ENCODE measurements around the gene SEMA6A. TPM values are rescaled to one million over a fixed set of nuclear protein-coding genes. Genes with fewer than 3 reads are reported as not detected.
"Not testable (repeated sequence)": the region's sequence is repeated elsewhere in the genome, so short reads cannot be mapped to it uniquely, and the experiment has no call there.

Gene SEMA6A
- total RNA-seq, 1 donor from 2014 or later: 7.9 TPM

GRCh38 chr5:116524051-116524904, 50.3 kb downstream of the SEMA6A start:
- ATAC-seq (no peak), DNase-seq (ENCODE audit: low spot score) (no peak)

DNA sequence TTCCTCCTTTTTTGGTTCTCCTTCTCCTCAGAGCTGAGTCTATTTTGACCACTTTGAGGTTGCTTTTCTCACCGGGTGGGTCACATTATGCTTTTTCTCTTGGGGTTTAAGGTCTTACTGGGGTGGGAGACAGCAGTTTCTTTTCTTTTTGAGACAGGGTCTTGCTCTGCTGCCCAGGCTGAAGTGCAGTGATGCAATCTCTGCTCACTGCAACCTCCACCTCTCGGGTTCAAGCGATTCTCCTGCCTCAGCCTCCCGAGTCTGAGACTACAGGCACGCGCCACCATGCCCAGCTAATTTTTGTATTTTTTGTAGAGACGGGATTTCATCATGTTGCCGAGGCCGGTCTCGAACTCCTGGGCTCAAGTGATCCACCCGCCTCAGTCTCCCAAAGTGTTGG, 51.4 kb downstream of the SEMA6A start:
- not testable (repeated sequence) for ATAC-seq

DNA sequence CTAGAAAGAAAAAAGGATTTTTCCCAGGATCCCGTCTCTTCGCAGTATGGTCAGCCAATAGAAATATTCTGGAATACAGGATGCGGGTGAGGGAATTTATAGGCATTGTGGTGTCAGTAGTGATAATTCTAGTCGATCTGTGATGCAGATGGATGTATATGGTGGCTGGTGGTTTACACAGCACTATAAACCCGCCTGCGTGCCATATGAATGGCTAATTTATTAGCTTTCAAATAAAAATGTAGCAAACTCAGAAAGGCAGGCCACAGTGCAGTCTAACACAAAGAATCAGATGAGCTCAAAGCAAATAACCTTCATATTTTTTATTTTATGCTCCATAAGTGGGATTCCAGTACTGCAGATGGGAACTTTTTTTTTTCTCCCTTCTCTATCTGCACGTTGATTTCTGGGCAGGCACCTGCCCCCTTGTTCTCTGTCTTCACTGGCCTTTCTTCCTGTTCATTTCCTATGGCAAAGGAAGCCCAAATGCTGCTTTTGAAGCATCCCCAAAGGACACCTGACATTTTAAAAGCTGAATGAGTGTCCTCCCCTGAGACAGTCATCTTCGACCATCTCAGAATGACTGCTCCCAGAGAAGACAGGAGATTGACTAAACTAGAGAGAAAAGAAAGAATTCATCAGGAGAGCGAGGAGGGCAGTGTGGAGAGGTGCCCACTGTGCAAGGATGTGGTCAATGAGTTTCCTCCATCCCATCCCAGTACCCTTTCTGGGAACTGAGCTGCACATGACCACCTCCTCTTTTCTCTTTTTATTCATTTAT, 52.1 kb downstream of the SEMA6A start:
- DNase-seq (ENCODE audit: low spot score) (no peak), ATAC-seq (no peak)

More for the DNA sequence above, 51.4 kb downstream of the SEMA6A start:
- DNase-seq (ENCODE audit: low spot score): not testable (repeated sequence)

DNA sequence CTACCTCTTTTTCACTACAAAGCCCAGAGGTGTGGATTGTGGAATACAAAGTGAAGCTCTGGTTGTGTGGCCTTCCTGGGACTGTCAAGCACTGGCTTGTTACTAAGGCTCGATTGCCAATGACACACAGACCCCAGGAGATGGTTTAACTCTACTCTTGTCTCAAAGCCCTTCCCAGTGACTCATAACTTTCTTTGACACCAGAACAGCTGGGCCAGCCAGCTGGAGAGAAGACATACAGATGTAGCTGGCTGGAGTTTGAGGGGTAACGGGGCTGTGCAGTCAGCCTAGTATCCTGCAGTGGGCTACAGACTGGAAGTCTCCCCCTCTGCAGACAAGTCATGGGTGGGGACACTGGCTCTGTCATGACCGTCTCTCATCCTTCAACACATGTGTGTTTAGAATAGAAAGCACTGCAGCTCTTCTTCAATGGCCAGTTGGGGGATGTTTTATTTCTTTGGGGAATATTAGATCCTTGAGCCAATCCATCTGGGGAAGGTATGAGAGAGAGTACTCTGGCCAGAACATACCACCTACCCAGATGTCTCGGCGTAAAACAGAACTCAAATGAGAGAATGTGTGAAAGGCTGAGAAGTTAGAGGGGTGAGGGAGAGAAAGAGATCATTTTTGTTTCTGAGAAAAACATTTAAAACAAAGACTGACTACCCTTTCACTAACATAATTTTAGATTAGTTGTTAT, 53.3 kb downstream of the SEMA6A start:
- no peak for DNase-seq (ENCODE audit: low spot score)
- no peak for ATAC-seq

DNA sequence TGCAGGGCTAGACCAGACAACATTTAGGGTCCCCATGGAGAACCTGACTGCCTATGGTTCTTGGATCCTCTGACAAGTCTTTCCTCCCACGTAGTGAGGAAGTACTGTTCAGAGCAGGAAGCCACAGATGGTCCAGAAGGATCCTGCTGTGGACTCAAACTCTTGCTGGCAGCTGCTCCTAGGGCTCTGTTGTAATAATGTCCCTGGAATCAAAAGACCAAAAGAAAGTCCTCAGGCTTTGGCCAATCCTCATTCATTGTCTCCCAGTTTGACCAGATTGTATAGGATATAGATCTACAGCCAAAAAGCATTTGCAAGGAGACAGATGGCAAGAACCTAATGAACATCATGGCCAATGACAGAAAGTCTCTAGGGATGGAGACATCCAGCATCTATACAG, 53.9 kb downstream of the SEMA6A start:
- no peak for ATAC-seq
- no peak for DNase-seq (ENCODE audit: low spot score)

DNA sequence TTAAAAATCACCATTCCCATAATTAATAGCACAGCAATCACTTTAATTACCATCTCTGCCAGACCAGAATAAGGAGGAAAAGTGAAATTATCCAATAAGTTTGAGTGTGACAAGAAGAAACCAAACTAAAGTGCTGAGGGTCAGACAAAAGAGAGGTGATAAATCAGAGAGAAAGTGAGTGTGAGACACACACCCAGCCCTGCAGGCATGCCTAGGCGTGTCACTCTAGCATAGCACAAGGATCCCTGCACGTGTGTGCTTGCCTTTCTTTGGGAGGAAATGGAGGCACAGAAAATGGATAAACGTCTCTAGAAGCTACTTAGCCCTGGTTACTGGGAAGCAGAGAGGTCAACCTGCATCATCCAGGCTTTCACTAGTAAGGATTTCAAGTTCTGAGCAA, 56.2 kb downstream of the SEMA6A start:
- ATAC-seq: no peak
- no peak for DNase-seq (ENCODE audit: low spot score)

DNA sequence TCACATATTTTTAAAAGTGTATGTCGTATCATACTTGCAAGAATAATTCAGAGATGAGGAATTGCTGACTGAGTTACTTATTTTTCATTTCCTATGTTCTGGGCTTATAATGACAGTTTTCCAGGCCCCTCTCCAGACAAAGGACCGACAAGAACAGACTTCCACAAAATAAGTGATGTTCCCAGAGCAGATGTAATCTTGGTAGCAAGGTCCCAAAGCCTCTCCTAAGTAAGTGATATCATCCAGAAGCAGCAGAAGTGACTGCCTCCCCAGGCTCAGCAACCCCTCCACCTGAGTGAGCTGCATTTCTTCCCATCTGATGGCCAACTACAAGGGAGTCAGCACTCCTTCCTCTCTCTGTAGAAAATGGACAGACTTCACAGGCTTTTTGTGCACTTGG, 57.1 kb downstream of the SEMA6A start:
- no peak for DNase-seq (ENCODE audit: low spot score)

DNA sequence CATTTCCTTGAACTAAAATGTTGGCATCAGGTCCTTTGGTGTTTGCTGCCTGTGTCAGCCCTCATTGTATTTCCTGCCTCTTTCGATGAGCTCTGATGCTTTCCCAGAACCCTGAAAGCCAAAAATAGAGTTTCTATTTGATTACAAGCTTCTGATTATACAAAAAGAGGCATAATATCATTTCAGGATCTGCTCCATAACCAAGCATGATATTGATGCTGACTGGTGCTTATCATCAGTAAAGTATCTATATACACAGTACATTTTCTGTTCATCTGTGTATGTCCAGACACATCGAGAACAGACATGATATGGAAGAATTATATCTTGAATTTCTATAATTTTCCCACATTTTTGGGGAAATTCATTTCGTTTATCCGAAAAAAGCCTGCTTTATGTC, 58.6 kb downstream of the SEMA6A start:
- ATAC-seq: no peak
- DNase-seq (ENCODE audit: low spot score): no peak

More for the DNA sequence above, 57.1 kb downstream of the SEMA6A start:
- ATAC-seq: no peak

GRCh38 chr5:116514421-116514970, 60.1 kb downstream of the SEMA6A start:
- ATAC-seq (no peak), DNase-seq (ENCODE audit: low spot score) (no peak)

GRCh38 chr5:116510517-116510916, 64.1 kb downstream of the SEMA6A start:
- ATAC-seq (no peak), DNase-seq (ENCODE audit: low spot score) (no peak)

DNA sequence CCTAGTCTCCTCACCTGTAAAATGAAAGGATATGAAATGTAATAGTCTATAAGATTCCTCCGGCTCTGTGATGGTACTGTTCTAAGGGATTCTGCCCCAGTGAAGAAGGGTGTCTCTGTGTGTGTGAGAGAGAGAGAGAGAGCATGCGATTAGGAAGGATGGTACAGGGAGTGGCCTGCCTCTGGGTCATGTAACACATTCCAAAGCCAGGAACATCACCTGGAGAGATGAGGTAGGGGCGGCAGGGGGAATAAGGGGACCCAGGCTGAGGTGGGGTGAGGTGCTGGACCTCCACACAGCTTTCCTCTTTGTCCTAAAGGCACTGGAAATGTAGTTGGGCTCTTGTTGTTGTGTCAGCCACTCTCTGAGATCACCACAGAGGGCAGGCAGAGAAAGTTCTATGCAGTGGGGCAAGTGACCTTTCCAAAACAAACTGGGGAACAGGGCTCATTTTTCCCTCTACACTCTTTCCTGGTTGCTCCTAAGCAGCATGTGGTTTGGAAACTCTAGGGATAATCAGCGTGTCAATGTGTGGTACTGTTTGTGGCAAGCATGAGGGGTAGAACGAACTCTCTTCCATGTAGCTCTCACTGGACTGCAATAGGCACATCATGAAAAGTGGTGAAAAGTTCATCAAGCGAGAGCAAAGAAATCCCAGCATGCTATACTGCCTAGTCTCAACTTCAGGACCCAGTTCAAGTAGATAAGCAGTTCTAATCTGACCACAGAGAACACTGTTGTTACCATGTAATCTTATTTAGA, 65.0 kb downstream of the SEMA6A start:
- DNase-seq (ENCODE audit: low spot score) (no peak), ATAC-seq (no peak)

DNA sequence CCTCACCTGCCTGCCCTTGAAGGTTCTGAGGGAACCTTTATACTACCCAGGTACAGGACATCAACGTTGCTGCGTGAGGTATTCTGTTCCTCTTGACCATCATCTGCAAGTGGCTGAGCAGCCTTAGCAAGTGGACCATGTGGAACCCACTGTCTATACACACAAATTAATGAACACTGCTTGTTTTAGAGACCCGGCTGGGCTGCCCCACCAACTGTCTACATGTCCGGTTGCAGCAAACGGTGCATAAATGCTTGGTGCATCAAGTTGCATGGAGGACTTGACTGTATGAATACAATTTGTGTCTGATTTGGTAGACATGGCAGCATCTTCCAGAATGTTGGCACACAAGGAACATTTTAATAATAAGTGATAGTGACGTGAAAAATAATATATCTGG, 65.8 kb downstream of the SEMA6A start:
- DNase-seq (ENCODE audit: low spot score): no peak
- no peak for ATAC-seq

DNA sequence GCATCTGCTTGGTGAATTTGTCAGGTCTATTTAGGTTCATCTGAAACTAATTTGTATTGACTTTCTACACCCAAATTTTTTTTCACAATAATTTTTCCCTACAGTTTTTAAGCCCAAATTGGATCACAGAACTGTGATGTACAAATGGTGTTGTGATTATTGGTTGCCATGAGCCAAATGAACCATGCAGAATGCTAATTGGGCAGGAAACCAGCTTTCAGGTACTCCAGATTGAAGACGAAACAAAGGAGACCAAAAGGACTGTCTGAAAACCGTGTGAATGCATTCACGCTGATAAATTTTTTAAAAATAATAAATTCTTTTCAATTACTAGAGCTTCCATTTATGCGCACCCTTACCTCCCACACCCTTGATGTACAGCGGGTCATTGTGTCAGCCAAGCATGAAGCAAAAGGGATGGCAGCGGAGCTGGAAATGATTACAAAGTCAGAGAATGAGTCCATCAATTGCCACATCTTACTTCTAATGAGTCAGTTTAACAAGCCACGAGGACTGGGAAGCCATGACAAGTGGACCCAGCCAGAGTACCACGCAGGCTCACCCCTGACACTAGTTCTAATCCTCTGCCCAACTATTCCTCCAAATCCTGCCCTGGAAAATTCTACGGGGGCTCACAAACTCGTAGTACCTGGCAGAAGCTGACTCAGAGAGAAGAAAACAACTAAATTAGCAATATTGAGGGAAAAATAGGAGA, 66.5 kb downstream of the SEMA6A start:
- DNase-seq (ENCODE audit: low spot score): no peak
- no peak for ATAC-seq

GRCh38 chr5:116507051-116507537, 67.5 kb downstream of the SEMA6A start:
- ATAC-seq (no peak), DNase-seq (ENCODE audit: low spot score) (no peak)

DNA sequence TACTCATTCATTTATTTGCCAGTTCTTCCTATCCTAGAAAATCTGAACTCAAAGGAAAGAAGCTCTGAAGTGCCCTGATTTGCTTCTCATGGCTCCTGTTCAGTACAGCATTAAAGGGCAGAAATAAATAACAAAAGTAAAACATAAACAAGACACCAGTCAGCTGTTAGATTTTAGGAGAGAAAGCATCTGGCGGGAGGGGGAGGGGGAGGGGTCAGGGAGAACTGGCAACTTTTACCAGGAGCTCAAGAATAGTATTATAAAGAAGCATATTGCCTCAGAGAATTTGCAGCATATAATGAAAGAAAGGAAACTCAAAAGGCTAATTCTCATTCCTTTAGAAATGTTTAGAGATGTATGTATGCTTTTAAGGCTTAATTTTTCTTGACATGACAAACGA, 68.1 kb downstream of the SEMA6A start:
- no peak for ATAC-seq
- no peak for DNase-seq (ENCODE audit: low spot score)

DNA sequence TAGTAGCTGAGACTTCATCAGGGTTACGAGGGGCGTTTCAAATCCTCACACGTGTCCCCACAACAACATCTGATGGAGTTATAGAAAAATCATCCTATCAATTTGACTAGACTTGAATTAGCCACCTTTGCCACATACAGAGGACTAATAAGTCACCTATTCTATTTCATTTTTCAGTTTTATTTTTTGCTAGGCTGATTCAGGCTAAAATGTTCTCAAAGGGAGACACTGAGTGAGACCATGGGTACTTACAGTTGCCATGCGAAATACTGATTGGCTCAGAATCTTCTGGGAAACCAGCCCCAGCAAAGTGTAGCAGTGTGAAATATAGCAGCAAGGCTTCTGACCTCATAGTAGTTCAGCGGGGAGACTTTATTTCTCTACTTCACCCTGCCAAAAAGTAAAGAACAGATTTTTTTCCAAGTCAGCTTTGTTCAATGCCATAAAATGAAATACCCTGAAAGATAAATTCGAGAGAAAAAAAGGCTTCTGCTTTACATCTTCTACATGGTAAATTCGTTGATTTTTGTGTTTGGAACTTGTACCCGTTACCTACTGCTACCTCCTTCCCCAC, 69.9 kb downstream of the SEMA6A start:
- no peak for ATAC-seq
- no peak for DNase-seq (ENCODE audit: low spot score)

- DNase-seq (ENCODE audit: low spot score) (no peak), ATAC-seq (no peak)
Measured at GRCh38 chr5:116502616-116503015, 72.0 kb downstream of the SEMA6A start.

DNA sequence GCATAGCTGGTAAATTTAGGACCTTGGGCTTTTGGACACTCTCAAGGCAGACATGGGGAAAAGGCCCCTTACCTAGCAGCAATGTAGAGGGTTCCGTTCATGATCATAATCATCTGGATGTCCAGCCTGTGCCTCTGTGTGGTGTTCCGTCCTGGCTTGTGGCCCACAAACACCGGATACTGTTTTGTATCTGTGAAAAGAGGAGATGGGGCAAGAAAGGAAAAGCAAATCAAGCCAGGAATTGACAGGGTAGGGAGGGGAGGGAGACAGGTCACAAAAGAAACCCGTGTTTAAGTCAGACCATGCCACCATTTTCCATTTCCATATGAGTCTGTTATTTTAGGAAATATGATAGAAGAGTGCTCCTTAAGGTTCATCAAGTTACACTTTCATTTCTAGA, 72.5 kb downstream of the SEMA6A start:
- ATAC-seq (no peak), DNase-seq (ENCODE audit: low spot score) (no peak)

DNA sequence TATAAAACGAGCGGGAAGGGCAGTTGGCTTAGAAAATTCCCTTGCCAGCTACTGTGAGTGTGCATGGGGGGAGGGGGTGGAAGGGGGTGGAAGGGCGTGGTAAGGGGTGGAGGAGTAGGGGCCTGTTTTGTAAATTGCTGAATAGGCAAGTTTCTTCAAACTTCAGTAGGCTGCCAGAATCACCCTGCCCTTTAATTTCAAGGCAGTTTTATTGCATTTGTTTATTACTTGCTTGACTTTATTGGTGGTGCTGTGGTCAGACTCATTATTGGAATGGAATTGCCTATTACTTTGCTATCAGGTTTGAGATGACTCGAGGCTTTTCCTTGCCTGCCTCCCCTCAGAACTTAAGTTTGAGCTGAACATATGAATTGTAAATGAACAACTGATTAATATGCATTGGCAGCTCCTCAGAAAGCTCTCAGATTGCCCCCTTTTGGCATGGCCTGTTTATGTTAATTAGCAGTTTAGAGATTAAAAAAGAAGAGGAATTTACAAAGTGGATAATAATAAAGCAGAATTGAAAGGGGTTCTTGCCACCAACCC, 76.0 kb downstream of the SEMA6A start:
- DNase-seq (ENCODE audit: low spot score) (no peak), ATAC-seq (no peak)

Data from left lobe of liver (tissue), 2 donors.